MM.1S (cell line): ENCODE measurements around the gene CYTL1.
"Not testable (repeated sequence)": the region's sequence is repeated elsewhere in the genome, so short reads cannot be mapped to it uniquely, and the experiment has no call there.

ENCODE experiments used
- DNase-seq: peaks from one replicate; pipeline ENCODE4 v3.0.0-alpha.2; 2015
- H2AFZ ChIP-seq: fragments of 300-600 bp; sonication (generic); 2 replicates; pipeline ENCODE4 v1.6.0; 2016; ENCODE audit warnings: antibody characterized with exemption, low read length
- H3F3A ChIP-seq: fragments of 300-600 bp; sonication (generic); 2 replicates; pipeline ENCODE4 v1.6.1; 2016; ENCODE audit warnings: mild to moderate bottlenecking, antibody characterized with exemption, low read length, moderate library complexity, mixed read lengths; ENCODE audit not compliant: insufficient read depth
- H3K27ac ChIP-seq: fragments of 300-600 bp; sonication (generic); 2 replicates; pipeline ENCODE4 v1.5.1; 2016; ENCODE audit warnings: mild to moderate bottlenecking, low read length
- H3K27me3 ChIP-seq: fragments of 300-600 bp; sonication (generic); replicated peaks from 2 replicates; pipeline ENCODE4 v1.6.0; 2016; ENCODE audit warnings: low read length; ENCODE audit not compliant: insufficient read depth
- H3K36me3 ChIP-seq: fragments of 300-600 bp; sonication (generic); replicated peaks from 2 replicates; pipeline ENCODE4 v1.6.1; 2016; ENCODE audit warnings: mild to moderate bottlenecking, low read length, mixed read lengths; ENCODE audit not compliant: insufficient read depth
- H3K4me1 ChIP-seq: fragments of 300-600 bp; sonication (generic); 2 replicates; pipeline ENCODE4 v1.6.1; 2016; ENCODE audit warnings: low read length, mixed read lengths
- H3K4me2 ChIP-seq: fragments of 300-600 bp; sonication (generic); 2 replicates; pipeline ENCODE4 v1.6.0; 2016; ENCODE audit warnings: low read depth, low read length
- H3K4me3 ChIP-seq: fragments of 300-600 bp; sonication (generic); 2 replicates; pipeline ENCODE4 v1.5.1; 2016; ENCODE audit warnings: low read length, mixed read lengths
- H3K79me2 ChIP-seq: fragments of 300-600 bp; sonication (generic); 2 replicates; pipeline ENCODE4 v1.6.1; 2016; ENCODE audit warnings: mixed run types, low read length, mixed read lengths
- H3K9ac ChIP-seq: fragments of 300-600 bp; sonication (generic); 2 replicates; pipeline ENCODE4 v1.6.1; 2016; ENCODE audit warnings: low read length, mixed read lengths
- H3K9me2 ChIP-seq: fragments of 300-600 bp; sonication (generic); replicated peaks from 2 replicates; pipeline ENCODE4 v1.6.1; 2016; ENCODE audit warnings: mild to moderate bottlenecking, low read length, mixed read lengths; ENCODE audit not compliant: insufficient read depth
- H3K9me3 ChIP-seq: fragments of 300-600 bp; sonication (generic); replicated peaks from 2 replicates; pipeline ENCODE4 v1.6.1; 2016; ENCODE audit warnings: mild to moderate bottlenecking, low read length, mixed read lengths; ENCODE audit not compliant: insufficient read depth
- H4K20me1 ChIP-seq: fragments of 300-600 bp; sonication (generic); 2 replicates; pipeline ENCODE4 v1.6.1; 2016; ENCODE audit warnings: mild to moderate bottlenecking, low read length, moderate library complexity, mixed read lengths; ENCODE audit not compliant: insufficient read depth
- EZH2 ChIP-seq: fragments of 300-600 bp; sonication (generic); optimal IDR thresholded peaks from 2 replicates; pipeline ENCODE3; 2017; ENCODE audit warnings: low read depth, mild to moderate bottlenecking, antibody characterized with exemption, low read length, mixed read lengths
- EZH2phosphoT487 ChIP-seq: fragments of 300-600 bp; sonication (generic); IDR thresholded peaks from 2 replicates; pipeline ENCODE4 v1.6.1; 2018; ENCODE audit warnings: antibody characterized with exemption, low read length
- TF ChIP-seq, protein P1 (sequence below): fragments of 300-600 bp; sonication (generic); IDR thresholded peaks from 2 replicates; pipeline ENCODE4 v1.5.1; 2016; ENCODE audit warnings: antibody characterized with exemption, low read length, mixed read lengths

The CYTL1 gene

DNA sequence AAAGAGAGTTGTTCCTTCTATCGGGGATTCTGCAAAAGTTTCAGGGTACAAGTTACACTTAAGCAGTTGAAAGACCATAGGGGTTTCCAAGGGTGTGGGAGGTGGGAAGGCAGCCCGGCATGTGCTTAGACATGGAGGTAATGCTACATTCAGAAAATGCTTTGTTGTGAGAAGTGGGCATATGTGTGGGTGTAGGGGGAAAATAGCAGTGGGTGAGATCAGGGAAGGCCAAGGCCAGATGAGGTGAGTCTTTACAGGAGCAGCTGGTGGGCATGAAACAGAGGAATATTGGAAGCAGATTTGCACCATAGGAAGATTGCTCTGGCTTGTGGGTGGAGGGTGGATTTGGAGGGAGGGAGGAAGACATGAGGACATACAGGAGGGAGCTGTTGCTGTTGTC, 8.3 kb downstream of the CYTL1 start:
- Histone ChIP-seq H3K36me3 (no peaks in the 10 kb centered on the region), H3K27ac (no peak overlapping the region), H3K4me2 (no peak overlapping the region), H2AFZ (no peak overlapping the region), H4K20me1 (no peaks in the 10 kb centered on the region), H3K9me3 (no peaks in the 10 kb centered on the region), H3K4me1 (no peaks in the 10 kb centered on the region), H3K9ac (no peak overlapping the region), H3F3A (no peaks in the 10 kb centered on the region), H3K79me2 (no peaks in the 10 kb centered on the region), H3K9me2 (no peaks in the 10 kb centered on the region), H3K4me3 (no peak overlapping the region), H3K27me3 (no peaks in the 10 kb centered on the region)
- no peak for DNase-seq
- TF ChIP-seq, protein P1, sequence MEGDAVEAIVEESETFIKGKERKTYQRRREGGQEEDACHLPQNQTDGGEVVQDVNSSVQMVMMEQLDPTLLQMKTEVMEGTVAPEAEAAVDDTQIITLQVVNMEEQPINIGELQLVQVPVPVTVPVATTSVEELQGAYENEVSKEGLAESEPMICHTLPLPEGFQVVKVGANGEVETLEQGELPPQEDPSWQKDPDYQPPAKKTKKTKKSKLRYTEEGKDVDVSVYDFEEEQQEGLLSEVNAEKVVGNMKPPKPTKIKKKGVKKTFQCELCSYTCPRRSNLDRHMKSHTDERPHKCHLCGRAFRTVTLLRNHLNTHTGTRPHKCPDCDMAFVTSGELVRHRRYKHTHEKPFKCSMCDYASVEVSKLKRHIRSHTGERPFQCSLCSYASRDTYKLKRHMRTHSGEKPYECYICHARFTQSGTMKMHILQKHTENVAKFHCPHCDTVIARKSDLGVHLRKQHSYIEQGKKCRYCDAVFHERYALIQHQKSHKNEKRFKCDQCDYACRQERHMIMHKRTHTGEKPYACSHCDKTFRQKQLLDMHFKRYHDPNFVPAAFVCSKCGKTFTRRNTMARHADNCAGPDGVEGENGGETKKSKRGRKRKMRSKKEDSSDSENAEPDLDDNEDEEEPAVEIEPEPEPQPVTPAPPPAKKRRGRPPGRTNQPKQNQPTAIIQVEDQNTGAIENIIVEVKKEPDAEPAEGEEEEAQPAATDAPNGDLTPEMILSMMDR, result no peak
- TF ChIP-seq EZH2 (no peak), EZH2phosphoT487 (no peak)

DNA sequence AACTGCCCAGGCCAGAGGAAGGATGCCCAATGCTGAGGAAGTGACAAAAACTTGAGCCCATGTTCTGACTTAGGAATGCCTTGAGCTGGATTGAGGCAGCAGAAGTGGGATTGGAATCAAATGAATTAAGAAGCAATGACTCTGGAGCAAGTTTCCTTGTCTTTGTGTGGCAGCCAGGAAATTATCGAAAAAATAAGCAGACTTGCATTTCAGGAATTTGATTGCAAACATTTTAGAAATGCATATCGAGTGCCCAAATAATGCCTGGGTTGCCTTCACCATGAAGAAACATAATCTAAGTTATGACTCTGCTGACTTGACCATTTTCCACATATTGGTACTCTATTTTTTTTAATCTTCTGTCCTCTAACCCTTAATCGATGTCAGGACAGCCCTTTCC, 9.5 kb downstream of the CYTL1 start:
- Histone ChIP-seq H3K9me2 (no peaks in the 10 kb centered on the region), H3K9ac (no peak overlapping the region), H3K4me2 (no peak overlapping the region), H3K4me1 (no peaks in the 10 kb centered on the region), H3K27ac (no peak overlapping the region), H4K20me1 (no peaks in the 10 kb centered on the region), H3K79me2 (no peaks in the 10 kb centered on the region), H3F3A (no peaks in the 10 kb centered on the region), H3K4me3 (no peak overlapping the region), H3K9me3 (no peaks in the 10 kb centered on the region), H3K36me3 (no peaks in the 10 kb centered on the region), H3K27me3 (no peaks in the 10 kb centered on the region), H2AFZ (no peak overlapping the region)
- TF ChIP-seq, protein P1, result no peak
- TF ChIP-seq EZH2 (no peak), EZH2phosphoT487 (no peak)
- no peak for DNase-seq

DNA sequence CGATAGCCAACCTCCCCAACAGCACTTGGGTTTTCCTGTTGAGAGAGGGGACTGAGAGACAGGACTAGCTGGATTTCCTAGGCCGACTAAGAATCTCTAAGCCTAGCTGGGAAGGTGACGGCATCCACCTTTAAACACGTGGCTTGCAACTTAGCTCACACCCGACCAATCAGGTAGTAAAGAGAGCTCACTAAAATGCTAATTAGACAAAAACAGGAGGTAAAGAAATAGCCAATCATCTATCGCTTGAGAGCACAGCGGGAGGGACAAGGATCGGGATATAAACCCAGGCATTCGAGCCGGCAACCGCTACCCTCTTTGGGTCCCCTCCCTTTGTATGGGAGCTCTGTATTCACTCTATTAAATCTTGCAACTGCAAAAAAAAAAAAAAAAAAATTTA, 12.3 kb downstream of the CYTL1 start:
- not testable (repeated sequence) for H2AFZ ChIP-seq, H3K9me2 ChIP-seq, H3K4me2 ChIP-seq, H3K36me3 ChIP-seq, H3K4me3 ChIP-seq, H3K79me2 ChIP-seq, H3K27me3 ChIP-seq, H3K9me3 ChIP-seq, H3F3A ChIP-seq, H3K9ac ChIP-seq, H4K20me1 ChIP-seq, DNase-seq, H3K27ac ChIP-seq, H3K4me1 ChIP-seq

DNA sequence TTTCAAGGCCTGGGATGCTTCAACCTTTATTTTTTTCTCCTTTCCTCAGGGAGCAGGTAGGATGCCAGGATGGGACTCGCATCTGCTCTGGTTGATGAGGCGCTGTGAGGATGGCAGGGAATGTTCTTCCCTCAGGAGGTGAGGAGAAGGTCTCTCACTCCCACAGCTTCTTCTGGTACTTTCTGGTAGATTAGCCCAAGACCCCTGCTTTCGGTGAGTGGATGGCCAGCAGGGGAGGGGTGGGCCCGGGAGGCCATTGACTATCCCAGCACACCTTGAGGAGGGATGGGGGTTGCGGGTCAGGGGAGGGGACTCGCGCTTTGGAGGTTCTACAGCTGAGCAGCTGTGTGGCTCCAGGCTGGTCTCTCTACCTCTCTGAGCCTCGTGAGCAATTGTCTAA, 14.8 kb downstream of the CYTL1 start:
- no peaks in the 10 kb centered on the region for H3K9me3 ChIP-seq
- no peaks in the 10 kb centered on the region for H3F3A ChIP-seq
- H3K27ac ChIP-seq, result no peak overlapping the region
- H3K4me1 ChIP-seq, result no peaks in the 10 kb centered on the region
- no peaks in the 10 kb centered on the region for H3K79me2 ChIP-seq
- no peak overlapping the region for H3K4me3 ChIP-seq
- TF ChIP-seq, protein P1, result no peak
- TF ChIP-seq EZH2phosphoT487, result no peak
- TF ChIP-seq EZH2, result no peak
- H3K9me2 ChIP-seq, result no peaks in the 10 kb centered on the region
- no peak overlapping the region for H3K9ac ChIP-seq
- no peaks in the 10 kb centered on the region for H3K36me3 ChIP-seq
- no peak for DNase-seq
- H4K20me1 ChIP-seq, result no peaks in the 10 kb centered on the region
- no peaks in the 10 kb centered on the region for H3K27me3 ChIP-seq
- no peak overlapping the region for H2AFZ ChIP-seq
- no peak overlapping the region for H3K4me2 ChIP-seq
